ENCODE measurements around the gene HECW1. TPM values are rescaled to one million over a fixed set of nuclear protein-coding genes. Genes with fewer than 3 reads are reported as not detected.
"Not testable (repeated sequence)": the region's sequence is repeated elsewhere in the genome, so short reads cannot be mapped to it uniquely, and the experiment has no call there.

The HECW1 gene
- total RNA-seq, 1 donor from 2014 or later, result 1.6 TPM

- Histone ChIP-seq H3K9me3 (no peaks in the 10 kb centered on the region), H3K4me3 (no peak overlapping the region), H3K36me3 (no peaks in the 10 kb centered on the region), H3K4me1 (no peaks in the 10 kb centered on the region), H3K27ac (no peak overlapping the region), H3K27me3 (no peaks in the 10 kb centered on the region)
- no peak for ATAC-seq
- DNase-seq, result no peak
- TF ChIP-seq CTCF (IDR thresholded peaks at IDR 0.05), result no peak
- intact Hi-C loops (cut with DNase I), result no loop called here
Observed at GRCh38 chr7:43481902-43482678, 369.6 kb downstream of the HECW1 start.

GRCh38 chr7:43482679-43483252 is 370.3 kb downstream of the HECW1 start:
- Histone ChIP-seq H3K4me1 (no peaks in the 10 kb centered on the region), H3K27ac (no peak overlapping the region), H3K36me3 (no peaks in the 10 kb centered on the region), H3K4me3 (no peak overlapping the region), H3K9me3 (no peaks in the 10 kb centered on the region), H3K27me3 (no peaks in the 10 kb centered on the region)
- no peak for TF ChIP-seq CTCF (IDR thresholded peaks at IDR 0.05)
- ATAC-seq (no peak), DNase-seq (no peak)
- intact Hi-C loops (cut with DNase I), result no loop called here

GRCh38 chr7:43484678-43485395 is 372.4 kb downstream of the HECW1 start:
- intact Hi-C loops (cut with DNase I), result no loop called here
- DNase-seq (no peak), ATAC-seq (no peak)
- no peak overlapping the region for H3K27ac ChIP-seq
- no peaks in the 10 kb centered on the region for H3K36me3 ChIP-seq
- no peak overlapping the region for H3K4me3 ChIP-seq
- H3K27me3 ChIP-seq, result no peaks in the 10 kb centered on the region
- no peaks in the 10 kb centered on the region for H3K9me3 ChIP-seq
- TF ChIP-seq CTCF (IDR thresholded peaks at IDR 0.05), result no peak
- no peaks in the 10 kb centered on the region for H3K4me1 ChIP-seq

GRCh38 chr7:43485580-43485979 is 373.1 kb downstream of the HECW1 start:
- no peak overlapping the region for H3K4me3 ChIP-seq
- no peak overlapping the region for H3K27ac ChIP-seq
- no peak for TF ChIP-seq CTCF (IDR thresholded peaks at IDR 0.05)
- no peak for ATAC-seq
- no peaks in the 10 kb centered on the region for H3K9me3 ChIP-seq
- intact Hi-C loops (cut with DNase I), result no loop called here
- H3K36me3 ChIP-seq, result no peaks in the 10 kb centered on the region
- no peaks in the 10 kb centered on the region for H3K4me1 ChIP-seq
- H3K27me3 ChIP-seq, result no peaks in the 10 kb centered on the region
- no peak for DNase-seq

GRCh38 chr7:43486008-43486407 is 373.6 kb downstream of the HECW1 start:
- H3K9me3 ChIP-seq; DNase-seq; H3K27me3 ChIP-seq; H3K27ac ChIP-seq; H3K4me3 ChIP-seq; H3K36me3 ChIP-seq; ATAC-seq; intact Hi-C loops (cut with DNase I); H3K4me1 ChIP-seq: not testable (repeated sequence)

- no peak for TF ChIP-seq CTCF (IDR thresholded peaks at IDR 0.05)
- H3K27ac ChIP-seq, result no peak overlapping the region
Observed at GRCh38 chr7:43486634-43487033, 374.2 kb downstream of the HECW1 start.

More at GRCh38 chr7:43486634-43487033, 374.2 kb downstream of the HECW1 start:
- intact Hi-C loops (cut with DNase I), result no loop called here
- DNase-seq, result no peak
- H3K4me1 ChIP-seq, result no peaks in the 10 kb centered on the region
- H3K36me3 ChIP-seq, result no peaks in the 10 kb centered on the region
- H3K27me3 ChIP-seq, result no peaks in the 10 kb centered on the region
- ATAC-seq, result no peak
- no peaks in the 10 kb centered on the region for H3K9me3 ChIP-seq
- H3K4me3 ChIP-seq, result no peak overlapping the region
